AG04449 (cell line): ENCODE measurements around the gene PRRT3.
"Not testable (repeated sequence)": the region's sequence is repeated elsewhere in the genome, so short reads cannot be mapped to it uniquely, and the experiment has no call there.

Experiments used
- CTCF ChIA-PET: fragments of 350-600 bp; formaldehyde crosslinking; extraction: SDS; loops from one replicate; lab custom pipeline; 2021; ENCODE audit warnings: antibody characterized with exemption; lab: Yijun Ruan, JAX
- POLR2A ChIA-PET: fragments of 400-600, 350-600 bp; formaldehyde crosslinking; extraction: SDS; loops from one replicate; lab custom pipeline; 2020; ENCODE audit warnings: antibody characterized with exemption, inconsistent platforms; lab: Yijun Ruan, JAX
- DNase-seq: peaks from one replicate; pipeline ENCODE4 v3.0.0-alpha.2; 2010; ENCODE audit warnings: low read depth, low spot score
- H3K4me3 ChIP-seq: 2 replicates; pipeline ENCODE4 v1.5.1; 2011; ENCODE audit warnings: low read depth, mild to moderate bottlenecking, control low read depth, low read length
- TF ChIP-seq, protein P1 (sequence below): IDR thresholded peaks from one replicate; pipeline ENCODE4 v1.5.1; 2011; ENCODE audit warnings: mild to moderate bottlenecking, moderate library complexity, low read length, control low read depth, inconsistent platforms; ENCODE audit not compliant: insufficient read depth; ENCODE audit errors: missing control alignments

The PRRT3 gene

DNA sequence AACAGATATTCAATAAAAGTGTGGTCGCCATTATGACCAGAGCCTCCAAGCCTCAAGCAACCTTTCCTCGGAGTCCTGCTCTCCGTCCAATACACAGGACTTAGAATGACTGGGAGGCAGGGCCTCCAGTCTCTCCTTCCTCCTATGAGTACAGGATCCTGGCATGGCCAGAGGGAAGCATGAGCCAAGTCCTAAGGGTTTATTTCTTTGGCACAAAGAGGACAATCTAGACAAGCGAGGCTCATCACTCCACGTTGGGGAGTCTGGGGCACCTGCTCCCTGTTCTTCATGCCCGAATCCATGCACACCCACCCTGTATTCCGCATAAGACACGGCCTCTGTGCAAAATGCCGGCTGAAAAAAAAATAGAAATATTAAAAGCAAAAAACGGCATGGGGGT is 6.8 kb downstream of the PRRT3 start:
- TF ChIP-seq, protein P1, sequence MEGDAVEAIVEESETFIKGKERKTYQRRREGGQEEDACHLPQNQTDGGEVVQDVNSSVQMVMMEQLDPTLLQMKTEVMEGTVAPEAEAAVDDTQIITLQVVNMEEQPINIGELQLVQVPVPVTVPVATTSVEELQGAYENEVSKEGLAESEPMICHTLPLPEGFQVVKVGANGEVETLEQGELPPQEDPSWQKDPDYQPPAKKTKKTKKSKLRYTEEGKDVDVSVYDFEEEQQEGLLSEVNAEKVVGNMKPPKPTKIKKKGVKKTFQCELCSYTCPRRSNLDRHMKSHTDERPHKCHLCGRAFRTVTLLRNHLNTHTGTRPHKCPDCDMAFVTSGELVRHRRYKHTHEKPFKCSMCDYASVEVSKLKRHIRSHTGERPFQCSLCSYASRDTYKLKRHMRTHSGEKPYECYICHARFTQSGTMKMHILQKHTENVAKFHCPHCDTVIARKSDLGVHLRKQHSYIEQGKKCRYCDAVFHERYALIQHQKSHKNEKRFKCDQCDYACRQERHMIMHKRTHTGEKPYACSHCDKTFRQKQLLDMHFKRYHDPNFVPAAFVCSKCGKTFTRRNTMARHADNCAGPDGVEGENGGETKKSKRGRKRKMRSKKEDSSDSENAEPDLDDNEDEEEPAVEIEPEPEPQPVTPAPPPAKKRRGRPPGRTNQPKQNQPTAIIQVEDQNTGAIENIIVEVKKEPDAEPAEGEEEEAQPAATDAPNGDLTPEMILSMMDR, result no peak
- DNase-seq, result no peak
- POLR2A ChIA-PET, result interaction anchor here (1.7 kb wide), 1 partner anchor 12 kb away, joined by 22 read pairs; the partner anchor contains the start of gene CRELD1
- H3K4me3 ChIP-seq, result no peak overlapping the region
- CTCF ChIA-PET, result interaction anchor here (1.5 to 5.3 kb wide), 12 partner anchors 12 to 276 kb away, joined by 4 to 84 read pairs (median 8); partner anchors contain the start of genes CRELD1 and RPUSD3

- TF ChIP-seq, protein P1, result no peak
- POLR2A ChIA-PET, result no interaction called here
- no peak for DNase-seq
- H3K4me3 ChIP-seq, result no peak overlapping the region
- CTCF ChIA-PET, result interaction anchor here (3.9 kb wide), 1 partner anchor 11 kb away, joined by 33 read pairs; the partner anchor contains the start of gene CRELD1
Measured at GRCh38 chr3:9944271-9944670, 7.9 kb downstream of the PRRT3 start.

GRCh38 chr3:9942934-9943690 is 9.1 kb downstream of the PRRT3 start:
- ChIA-PET POLR2A (no interaction called here), CTCF (interaction anchor here (3.9 kb wide), 1 partner anchor 10 kb away, joined by 33 read pairs; the partner anchor contains the start of gene CRELD1)
- TF ChIP-seq, protein P1, result no peak
- H3K4me3 ChIP-seq, result no peak overlapping the region
- no peak for DNase-seq

- ChIA-PET POLR2A (no interaction called here), CTCF (interaction anchor here (1.2 to 3.9 kb wide), 3 partner anchors 9 to 51 kb away, joined by 3 to 33 read pairs (median 3); partner anchors contain the start of gene CRELD1)
- no peak for DNase-seq
- TF ChIP-seq, protein P1, result no peak
- H3K4me3 ChIP-seq, result no peak overlapping the region
Measured at GRCh38 chr3:9942164-9942563, 10.0 kb downstream of the PRRT3 start.

DNA sequence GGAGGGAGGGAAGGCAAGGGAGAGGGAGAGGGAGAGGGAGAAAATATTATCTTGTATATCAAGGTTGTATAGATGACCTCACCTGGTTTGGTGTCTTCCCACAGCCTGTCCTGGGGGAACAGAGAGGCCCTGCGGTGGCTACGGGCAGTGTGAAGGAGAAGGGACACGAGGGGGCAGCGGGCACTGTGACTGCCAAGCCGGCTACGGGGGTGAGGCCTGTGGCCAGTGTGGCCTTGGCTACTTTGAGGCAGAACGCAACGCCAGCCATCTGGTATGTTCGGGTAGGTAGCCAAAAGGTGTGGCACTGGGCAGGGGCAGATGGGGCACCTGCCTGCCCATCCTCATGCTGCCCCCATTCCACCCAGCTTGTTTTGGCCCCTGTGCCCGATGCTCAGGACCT is 11.5 kb downstream of the PRRT3 start:
- no peak for DNase-seq
- no peak overlapping the region for H3K4me3 ChIP-seq
- CTCF ChIA-PET, result no interaction called here
- POLR2A ChIA-PET, result no interaction called here
- TF ChIP-seq, protein P1, result no peak

DNA sequence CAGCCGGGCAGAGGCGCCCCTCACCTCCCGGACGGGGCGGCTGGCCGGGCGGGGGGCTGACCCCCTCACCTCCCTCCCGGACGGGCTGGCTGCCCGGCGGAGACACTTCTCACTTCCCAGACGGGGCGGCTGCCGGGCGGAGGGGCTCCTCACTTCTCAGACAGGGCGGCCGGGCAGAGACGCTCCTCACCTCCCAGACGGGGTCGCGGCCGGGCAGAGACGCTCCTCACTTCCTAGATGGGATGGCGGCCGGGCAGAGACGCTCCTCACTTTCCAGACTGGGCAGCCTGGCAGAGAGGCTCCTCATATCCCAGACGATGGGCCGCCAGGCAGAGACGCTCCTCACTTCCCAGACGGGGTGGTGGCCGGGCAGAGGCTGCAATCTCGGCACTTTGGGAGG is 12.3 kb downstream of the PRRT3 start:
- POLR2A ChIA-PET, DNase-seq, CTCF ChIA-PET, H3K4me3 ChIP-seq: not testable (repeated sequence)
